ENCODE data around the gene HHAT.

HHAT gene

GRCh38 chr1:210440081-210440480 lies 111.4 kb downstream of the HHAT start:
- TF ChIP-seq GATA1 (IDR thresholded peaks at IDR 0.05; ENCODE audit: low read depth, low read length) (no peak), POLR2A (IDR thresholded peaks at IDR 0.05; ENCODE audit: low read length) (no peak)

GRCh38 chr1:210441028-210441427 lies 112.3 kb downstream of the HHAT start:
- no peak for DNase-seq
- TF ChIP-seq GATA1 (IDR thresholded peaks at IDR 0.05; ENCODE audit: low read depth, low read length), result no peak
- no peak for TF ChIP-seq POLR2A (IDR thresholded peaks at IDR 0.05; ENCODE audit: low read length)

More at GRCh38 chr1:210440081-210440480, 111.4 kb downstream of the HHAT start:
- no peak for DNase-seq

GRCh38 chr1:210445485-210445884 lies 116.8 kb downstream of the HHAT start:
- no peak for DNase-seq
- TF ChIP-seq POLR2A (IDR thresholded peaks at IDR 0.05; ENCODE audit: low read length) (no peak), GATA1 (IDR thresholded peaks at IDR 0.05; ENCODE audit: low read depth, low read length) (no peak)

GRCh38 chr1:210445931-210446330 lies 117.2 kb downstream of the HHAT start:
- DNase-seq, result no peak
- TF ChIP-seq GATA1 (IDR thresholded peaks at IDR 0.05; ENCODE audit: low read depth, low read length) (no peak), POLR2A (IDR thresholded peaks at IDR 0.05; ENCODE audit: low read length) (no peak)

- TF ChIP-seq POLR2A (IDR thresholded peaks at IDR 0.05; ENCODE audit: low read length), result no peak
- TF ChIP-seq GATA1 (IDR thresholded peaks at IDR 0.05; ENCODE audit: low read depth, low read length), result no peak
- DNase-seq, result no peak
Observed at GRCh38 chr1:210446479-210446878, 117.8 kb downstream of the HHAT start.

- no peak for TF ChIP-seq POLR2A (IDR thresholded peaks at IDR 0.05; ENCODE audit: low read length)
- no peak for TF ChIP-seq GATA1 (IDR thresholded peaks at IDR 0.05; ENCODE audit: low read depth, low read length)
- no peak for DNase-seq
Observed at GRCh38 chr1:210447456-210448057, 118.9 kb downstream of the HHAT start.

- TF ChIP-seq POLR2A (IDR thresholded peaks at IDR 0.05; ENCODE audit: low read length), result no peak
- TF ChIP-seq GATA1 (IDR thresholded peaks at IDR 0.05; ENCODE audit: low read depth, low read length), result no peak
- peak; percentile 32 to 56 for DNase-seq
Observed at GRCh38 chr1:210448297-210448892, 119.7 kb downstream of the HHAT start.

GRCh38 chr1:210455840-210456603 lies 127.3 kb downstream of the HHAT start:
- no peak for TF ChIP-seq GATA1 (IDR thresholded peaks at IDR 0.05; ENCODE audit: low read depth, low read length)
- TF ChIP-seq POLR2A (IDR thresholded peaks at IDR 0.05; ENCODE audit: low read length), result no peak
- no peak for DNase-seq

- DNase-seq, result no peak
- TF ChIP-seq GATA1 (IDR thresholded peaks at IDR 0.05; ENCODE audit: low read depth, low read length), result no peak
Observed at GRCh38 chr1:210456731-210457255, 128.1 kb downstream of the HHAT start.

GRCh38 chr1:210457568-210457967 lies 128.9 kb downstream of the HHAT start:
- DNase-seq, result no peak
- no peak for TF ChIP-seq POLR2A (IDR thresholded peaks at IDR 0.05; ENCODE audit: low read length)
- TF ChIP-seq GATA1 (IDR thresholded peaks at IDR 0.05; ENCODE audit: low read depth, low read length), result no peak

GRCh38 chr1:210464519-210465039 lies 135.9 kb downstream of the HHAT start:
- DNase-seq, result no peak
- TF ChIP-seq POLR2A (IDR thresholded peaks at IDR 0.05; ENCODE audit: low read length) (no peak), GATA1 (IDR thresholded peaks at IDR 0.05; ENCODE audit: low read depth, low read length) (no peak)

- DNase-seq, result no peak
- TF ChIP-seq GATA1 (IDR thresholded peaks at IDR 0.05; ENCODE audit: low read depth, low read length), result no peak
- TF ChIP-seq POLR2A (IDR thresholded peaks at IDR 0.05; ENCODE audit: low read length), result no peak
Observed at GRCh38 chr1:210465150-210465549, 136.4 kb downstream of the HHAT start.

- no peak for TF ChIP-seq POLR2A (IDR thresholded peaks at IDR 0.05; ENCODE audit: low read length)
- TF ChIP-seq GATA1 (IDR thresholded peaks at IDR 0.05; ENCODE audit: low read depth, low read length), result no peak
- no peak for DNase-seq
Observed at GRCh38 chr1:210467440-210468043, 138.8 kb downstream of the HHAT start.

- TF ChIP-seq GATA1 (IDR thresholded peaks at IDR 0.05; ENCODE audit: low read depth, low read length), result no peak
- no peak for TF ChIP-seq POLR2A (IDR thresholded peaks at IDR 0.05; ENCODE audit: low read length)
Observed at GRCh38 chr1:210469441-210469840, 140.7 kb downstream of the HHAT start.

More at GRCh38 chr1:210469441-210469840, 140.7 kb downstream of the HHAT start:
- DNase-seq, result no peak
